CD14-positive monocyte (primary cell): Measurements from ENCODE around the gene MON1A. TPM values are rescaled to one million over a fixed set of nuclear protein-coding genes. Genes with fewer than 3 reads are reported as not detected.
A peak's percentile ranks its signal among the peaks of the same experiment; 100 is the strongest.

Source experiments
- DNase-seq, 3 donors: peaks; one replicate each; pipeline ENCODE4 v3.0.0-alpha.2; 2011 to 2022
- H2AFZ ChIP-seq: 2 replicates; pipeline ENCODE4 v1.6.0; 2012; ENCODE audit warnings: mild to moderate bottlenecking, low read depth, low read length, inconsistent platforms; ENCODE audit not compliant: insufficient read depth, poor library complexity, severe bottlenecking
- H3K27ac ChIP-seq, 2 donors: 1 replicate in 1 of 2; 2 replicates in 1 of 2; pipeline ENCODE4 v1.5.1; 2012 to 2013; ENCODE audit warnings: low read length in 2 of 2, control low read depth in 1 of 2, inconsistent platforms in 1 of 2, low read depth in 1 of 2, mild to moderate bottlenecking in 1 of 2
- H3K27me3 ChIP-seq, 2 donors: one replicate each; pipeline versions ENCODE4 v1.6.0 to v1.6.1; 2011 to 2013; ENCODE audit warnings: low read length in 2 of 2; ENCODE audit not compliant: control insufficient read depth in 2 of 2, insufficient read depth in 2 of 2
- H3K36me3 ChIP-seq, 2 donors: replicated peaks in 1 of 2; 1 replicate in 1 of 2; 2 replicates in 1 of 2; pipeline versions ENCODE4 v1.5.1 to v1.6.1; 2012 to 2013; ENCODE audit warnings: low read length in 2 of 2, control low read depth in 1 of 2, inconsistent platforms in 1 of 2, mild to moderate bottlenecking in 1 of 2; ENCODE audit not compliant: insufficient read depth in 2 of 2, control insufficient read depth in 1 of 2
- H3K4me1 ChIP-seq, 2 donors: 1 replicate in 1 of 2; 2 replicates in 1 of 2; pipeline versions ENCODE4 v1.5.1 to v1.6.1; 2012 to 2013; ENCODE audit warnings: low read length in 2 of 2, control low read depth in 1 of 2, inconsistent platforms in 1 of 2, mild to moderate bottlenecking in 1 of 2, moderate library complexity in 1 of 2; ENCODE audit not compliant: insufficient read depth in 2 of 2, control insufficient read depth in 1 of 2
- H3K4me2 ChIP-seq: replicated peaks from 2 replicates; pipeline ENCODE3; 2012; ENCODE audit warnings: low read length, moderate library complexity, mild to moderate bottlenecking; ENCODE audit not compliant: poor library complexity, severe bottlenecking; ENCODE audit errors: extremely low read depth
- H3K4me3 ChIP-seq, 3 experiments: fragments of 200-600 bp in 1 of 3; sonication (generic) in 1 of 3; replicated peaks in 1 of 3; 1 replicate in 2 of 3; 2 replicates in 1 of 3; pipeline ENCODE4 v1.5.1; 2011 to 2013; ENCODE audit warnings: low read length in 3 of 3, mild to moderate bottlenecking in 3 of 3, control low read depth in 2 of 3, low read depth in 2 of 3, inconsistent platforms in 1 of 3, moderate library complexity in 1 of 3
- H3K79me2 ChIP-seq: 2 replicates; pipeline ENCODE4 v1.6.0; 2012; ENCODE audit warnings: mild to moderate bottlenecking, control low read depth, inconsistent platforms, low read length, moderate library complexity; ENCODE audit not compliant: insufficient read depth
- H3K9ac ChIP-seq: 2 replicates; pipeline ENCODE4 v1.6.0; 2017; ENCODE audit warnings: low read length, mild to moderate bottlenecking; ENCODE audit not compliant: insufficient read depth, poor library complexity, severe bottlenecking
- H3K9me3 ChIP-seq, 2 donors: replicated peaks in 1 of 2; 1 replicate in 1 of 2; 2 replicates in 1 of 2; pipeline versions ENCODE4 v1.5.1 to v1.6.1; 2012 to 2013; ENCODE audit warnings: low read length in 2 of 2, control low read depth in 1 of 2; ENCODE audit not compliant: control insufficient read depth in 1 of 2, insufficient read depth in 1 of 2
- H4K20me1 ChIP-seq: 2 replicates; pipeline ENCODE4 v1.6.0; 2012; ENCODE audit warnings: mild to moderate bottlenecking, low read length, control low read depth, moderate library complexity; ENCODE audit not compliant: insufficient read depth
- H3K27ac Mint-ChIP-seq, 7 donors: one replicate each; pipeline ENCODE4 v1.8.0; 2020; ENCODE audit warnings: mild to moderate bottlenecking in 7 of 7, mixed read lengths in 7 of 7, moderate library complexity in 6 of 7, inconsistent platforms in 2 of 7
- H3K27me3 Mint-ChIP-seq, 3 donors: one replicate each; pipeline ENCODE4 v1.8.0; 2021 to 2022; ENCODE audit warnings: low read depth in 3 of 3, mild to moderate bottlenecking in 3 of 3, mixed read lengths in 3 of 3, moderate library complexity in 3 of 3, inconsistent platforms in 1 of 3
- H3K36me3 Mint-ChIP-seq, 2 donors: one replicate each; pipeline ENCODE4 v1.8.0; 2020; ENCODE audit warnings: mixed read lengths in 2 of 2, inconsistent platforms in 1 of 2, mild to moderate bottlenecking in 1 of 2
- H3K4me1 Mint-ChIP-seq: one replicate; pipeline ENCODE4 v1.8.0; 2020; ENCODE audit warnings: mild to moderate bottlenecking, mixed read lengths
- H3K4me3 Mint-ChIP-seq, 2 donors: one replicate each; pipeline ENCODE4 v1.8.0; 2020; ENCODE audit warnings: mild to moderate bottlenecking in 2 of 2, mixed read lengths in 2 of 2, moderate library complexity in 1 of 2
- H3K9me3 Mint-ChIP-seq, 7 donors: one replicate each; pipeline ENCODE4 v1.8.0; 2020 to 2022; ENCODE audit warnings: mixed read lengths in 7 of 7, mild to moderate bottlenecking in 6 of 7, moderate library complexity in 6 of 7, inconsistent platforms in 2 of 7
- WGBS: methylation state at CpG from one replicate; pipeline ENCODE4 v1.1.5; 2013; ENCODE audit warnings: missing lambda C conversion rate; ENCODE audit not compliant: insufficient coverage; 5-methylcytosine and 5-hydroxymethylcytosine counted together
- intact Hi-C, 2 donors: fragments of 100-400 bp; cut with micrococcal nuclease; formaldehyde crosslinking; loops; one replicate each; pipeline versions ENCODE4 v1.15.0 to v1.15.1; 2023
- polyA plus RNA-seq, 3 donors: library from polyadenylated mRNA; depleted of rRNA in 1 of 3; unstranded in 2 of 3; stranded (reverse) in 1 of 3; fragments of 300-500 nt in 2 of 3; fragments of >200 nt in 1 of 3; fragmentation: Illumina TruSeq in 2 of 3; gene quantifications; 1 replicate in 2 of 3; 2 replicates in 1 of 3; pipeline ENCODE4 v1.2.3, GENCODE V29; 2012 to 2021
- TF ChIP-seq, protein P1 (sequence below): fragments of 200-600 bp; IDR thresholded peaks from one replicate; pipeline ENCODE4 v1.8.0; 2022; ENCODE audit warnings: antibody characterized with exemption, mild to moderate bottlenecking

The MON1A gene
- polyA plus RNA-seq, 3 donors = 5.4 to 6.6 (median 6.1) TPM

GRCh38 chr3:49916686-49917085 lies 12.9 kb downstream of the MON1A start:
- Mint-ChIP-seq H3K27ac (no peak overlapping the region), H3K9me3 (peaks cover 0 to 3% (median 0%) of the 10 kb centered on the region in 7 donors), H3K4me1 (peaks cover 27% of the 10 kb centered on the region), H3K4me3 (no peak overlapping the region), H3K36me3 (peaks cover 13% of the 10 kb centered on the region in 2 donors), H3K27me3 (peaks cover 1 to 5% (median 2%) of the 10 kb centered on the region in 3 donors)
- H3K79me2 ChIP-seq = peaks cover 3% of the 10 kb centered on the region
- no peaks in the 10 kb centered on the region for H4K20me1 ChIP-seq
- peaks cover 3 to 12% of the 10 kb centered on the region in 2 donors for H3K36me3 ChIP-seq
- H3K4me3 ChIP-seq = no peak overlapping the region
- H2AFZ ChIP-seq = no peak overlapping the region
- H3K9ac ChIP-seq = no peak overlapping the region
- no peak overlapping the region for H3K4me2 ChIP-seq
- no peak for DNase-seq
- intact Hi-C loops = no loop called here
- H3K27me3 ChIP-seq = no peaks in the 10 kb centered on the region
- no peak overlapping the region for H3K27ac ChIP-seq
- TF ChIP-seq, protein P1, sequence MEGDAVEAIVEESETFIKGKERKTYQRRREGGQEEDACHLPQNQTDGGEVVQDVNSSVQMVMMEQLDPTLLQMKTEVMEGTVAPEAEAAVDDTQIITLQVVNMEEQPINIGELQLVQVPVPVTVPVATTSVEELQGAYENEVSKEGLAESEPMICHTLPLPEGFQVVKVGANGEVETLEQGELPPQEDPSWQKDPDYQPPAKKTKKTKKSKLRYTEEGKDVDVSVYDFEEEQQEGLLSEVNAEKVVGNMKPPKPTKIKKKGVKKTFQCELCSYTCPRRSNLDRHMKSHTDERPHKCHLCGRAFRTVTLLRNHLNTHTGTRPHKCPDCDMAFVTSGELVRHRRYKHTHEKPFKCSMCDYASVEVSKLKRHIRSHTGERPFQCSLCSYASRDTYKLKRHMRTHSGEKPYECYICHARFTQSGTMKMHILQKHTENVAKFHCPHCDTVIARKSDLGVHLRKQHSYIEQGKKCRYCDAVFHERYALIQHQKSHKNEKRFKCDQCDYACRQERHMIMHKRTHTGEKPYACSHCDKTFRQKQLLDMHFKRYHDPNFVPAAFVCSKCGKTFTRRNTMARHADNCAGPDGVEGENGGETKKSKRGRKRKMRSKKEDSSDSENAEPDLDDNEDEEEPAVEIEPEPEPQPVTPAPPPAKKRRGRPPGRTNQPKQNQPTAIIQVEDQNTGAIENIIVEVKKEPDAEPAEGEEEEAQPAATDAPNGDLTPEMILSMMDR = no peak
- WGBS = 69% methylated on average over 4 of the region's 5 CpGs
- H3K4me1 ChIP-seq = peaks cover 13 to 18% of the 10 kb centered on the region in 2 donors
- H3K9me3 ChIP-seq = no peaks in the 10 kb centered on the region

DNA sequence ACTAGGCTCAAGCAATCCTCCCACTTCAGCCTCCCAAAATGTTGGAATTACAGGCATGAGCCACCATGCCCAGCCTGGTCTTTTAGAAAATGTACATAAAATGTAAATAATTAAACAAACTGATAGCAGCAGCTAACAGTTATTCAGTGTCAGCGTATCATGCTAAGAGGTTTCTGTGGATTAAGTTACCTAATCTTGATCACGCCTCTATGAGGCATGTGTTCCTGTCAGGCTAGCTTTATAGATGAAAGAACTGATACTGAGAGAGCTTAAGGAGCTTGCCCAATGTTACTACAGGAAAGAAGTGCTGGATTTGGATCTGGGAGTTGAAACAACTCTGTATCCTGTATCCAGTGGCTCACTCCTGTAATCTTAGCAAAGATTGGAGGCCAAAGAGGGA lies 14.7 kb downstream of the MON1A start:
- Histone ChIP-seq H3K36me3 (peaks cover 9 to 22% of the 10 kb centered on the region in 2 donors), H3K4me2 (no peak overlapping the region), H3K27ac (no peak overlapping the region), H3K4me3 (no peak overlapping the region), H3K27me3 (no peaks in the 10 kb centered on the region), H2AFZ (no peak overlapping the region), H3K4me1 (peaks cover 13 to 18% of the 10 kb centered on the region in 2 donors), H3K9ac (peak overlapping the region; percentile 36), H3K79me2 (peaks cover 3% of the 10 kb centered on the region), H3K9me3 (no peaks in the 10 kb centered on the region), H4K20me1 (no peaks in the 10 kb centered on the region)
- Mint-ChIP-seq H3K9me3 (peaks cover 0 to 3% (median 0%) of the 10 kb centered on the region in 7 donors), H3K27ac (no peak overlapping the region), H3K36me3 (peaks cover 26 to 28% of the 10 kb centered on the region in 2 donors), H3K27me3 (peaks cover 0 to 5% (median 1%) of the 10 kb centered on the region in 3 donors), H3K4me3 (no peak overlapping the region), H3K4me1 (peaks cover 27% of the 10 kb centered on the region)
- TF ChIP-seq, protein P1 = no peak
- no peak for DNase-seq
- intact Hi-C loops = no loop called here
- WGBS = 20% methylated on average over 1 of the region's 2 CpGs
